ENCODE data around the gene NEURL1B.

NEURL1B gene

DNA sequence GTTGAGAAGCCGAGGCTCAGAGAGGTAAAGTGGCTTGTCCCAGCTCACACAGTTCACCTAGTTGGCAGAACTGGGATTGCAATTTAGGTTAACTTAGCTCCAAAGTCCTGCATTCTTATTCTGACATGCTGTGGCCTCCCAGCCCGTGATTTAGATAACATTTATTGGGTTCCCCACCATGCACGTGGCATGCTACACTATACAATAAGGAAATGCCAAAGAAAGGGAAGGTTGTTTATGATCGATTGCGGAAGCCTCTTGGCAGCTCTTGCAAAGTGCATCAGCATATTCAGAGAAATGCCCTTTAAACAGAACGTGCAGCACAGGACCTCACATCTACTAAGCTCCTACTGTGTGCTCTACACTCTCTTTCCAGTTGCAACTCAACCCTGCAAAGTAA, 3.2 kb downstream of the NEURL1B start:
- TF ChIP-seq, protein P1, sequence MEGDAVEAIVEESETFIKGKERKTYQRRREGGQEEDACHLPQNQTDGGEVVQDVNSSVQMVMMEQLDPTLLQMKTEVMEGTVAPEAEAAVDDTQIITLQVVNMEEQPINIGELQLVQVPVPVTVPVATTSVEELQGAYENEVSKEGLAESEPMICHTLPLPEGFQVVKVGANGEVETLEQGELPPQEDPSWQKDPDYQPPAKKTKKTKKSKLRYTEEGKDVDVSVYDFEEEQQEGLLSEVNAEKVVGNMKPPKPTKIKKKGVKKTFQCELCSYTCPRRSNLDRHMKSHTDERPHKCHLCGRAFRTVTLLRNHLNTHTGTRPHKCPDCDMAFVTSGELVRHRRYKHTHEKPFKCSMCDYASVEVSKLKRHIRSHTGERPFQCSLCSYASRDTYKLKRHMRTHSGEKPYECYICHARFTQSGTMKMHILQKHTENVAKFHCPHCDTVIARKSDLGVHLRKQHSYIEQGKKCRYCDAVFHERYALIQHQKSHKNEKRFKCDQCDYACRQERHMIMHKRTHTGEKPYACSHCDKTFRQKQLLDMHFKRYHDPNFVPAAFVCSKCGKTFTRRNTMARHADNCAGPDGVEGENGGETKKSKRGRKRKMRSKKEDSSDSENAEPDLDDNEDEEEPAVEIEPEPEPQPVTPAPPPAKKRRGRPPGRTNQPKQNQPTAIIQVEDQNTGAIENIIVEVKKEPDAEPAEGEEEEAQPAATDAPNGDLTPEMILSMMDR (IDR thresholded peaks at IDR 0.05; ENCODE audit: control extremely low read depth, extremely low read depth, low read depth, missing control alignments): no peak
- DNase-seq (ENCODE audit: extremely low spot score): no peak
- ChIA-PET POLR2A (no interaction called here), CTCF (no interaction called here)

DNA sequence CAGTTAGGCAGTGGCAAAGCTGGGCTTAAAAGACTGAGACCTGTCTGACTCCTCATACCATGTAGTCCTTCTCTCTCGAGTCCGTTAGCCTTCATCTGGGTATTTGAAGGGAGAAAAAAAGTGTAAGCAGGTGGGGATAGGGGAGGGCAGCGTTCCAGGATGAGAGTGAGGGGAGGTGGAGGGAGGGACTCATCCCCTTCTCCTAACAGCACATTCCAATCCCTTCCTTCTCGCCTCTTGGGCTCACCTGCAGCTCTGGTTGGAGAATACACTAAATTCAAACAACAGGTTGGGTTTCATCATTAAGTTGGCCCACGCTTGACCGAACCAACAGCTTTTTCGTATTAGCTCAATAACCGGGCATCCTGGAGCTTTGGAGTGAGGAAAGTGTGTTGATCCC, 3.6 kb downstream of the NEURL1B start:
- TF ChIP-seq, protein P1 (IDR thresholded peaks at IDR 0.05; ENCODE audit: control extremely low read depth, extremely low read depth, low read depth, missing control alignments): no peak
- ChIA-PET CTCF (no interaction called here), POLR2A (no interaction called here)
- no peak for DNase-seq (ENCODE audit: extremely low spot score)

- TF ChIP-seq, protein P1 (IDR thresholded peaks at IDR 0.05; ENCODE audit: control extremely low read depth, extremely low read depth, low read depth, missing control alignments): no peak
- no peak for DNase-seq (ENCODE audit: extremely low spot score)
- CTCF ChIA-PET: no interaction called here
- POLR2A ChIA-PET: no interaction called here
These were observed 4.4 kb downstream of the NEURL1B start for GRCh38 chr5:172645271-172646055.

DNA sequence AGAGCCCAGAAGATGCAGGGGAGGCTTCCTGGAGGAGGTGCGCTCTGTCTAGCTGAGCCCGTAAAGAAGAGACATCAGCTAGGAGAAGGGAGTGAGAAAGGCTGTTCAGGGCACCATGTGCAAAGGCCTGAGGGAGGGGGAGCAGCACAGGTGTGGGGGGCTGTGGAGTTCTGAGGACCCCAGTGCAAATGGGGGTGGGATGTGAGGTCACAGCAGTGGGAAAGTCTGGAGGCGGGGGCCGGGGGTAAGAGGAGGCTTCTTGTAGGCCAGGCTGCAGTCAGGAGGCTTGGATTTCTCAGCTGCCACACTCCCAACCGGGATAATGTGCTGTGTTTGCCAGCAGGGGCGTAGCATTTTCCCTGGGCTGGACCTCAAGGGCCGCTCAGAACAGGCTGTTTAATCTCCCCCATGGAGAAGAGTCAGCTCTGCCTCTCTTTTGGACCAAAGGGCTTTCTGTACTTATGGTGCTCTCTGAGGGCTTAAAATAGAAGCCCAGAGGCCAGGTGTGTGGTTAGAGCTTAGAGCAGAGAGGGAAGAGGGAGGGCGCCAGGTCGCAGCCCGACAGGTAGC, 5.7 kb downstream of the NEURL1B start:
- ChIA-PET POLR2A (no interaction called here), CTCF (interaction anchor here (0.9 kb wide), 1 partner anchor 9 kb away, joined by 3 read pairs; no protein-coding TSS in a partner anchor)
- no peak for DNase-seq (ENCODE audit: extremely low spot score)
- TF ChIP-seq, protein P1 (IDR thresholded peaks at IDR 0.05; ENCODE audit: control extremely low read depth, extremely low read depth, low read depth, missing control alignments): no peak

DNA sequence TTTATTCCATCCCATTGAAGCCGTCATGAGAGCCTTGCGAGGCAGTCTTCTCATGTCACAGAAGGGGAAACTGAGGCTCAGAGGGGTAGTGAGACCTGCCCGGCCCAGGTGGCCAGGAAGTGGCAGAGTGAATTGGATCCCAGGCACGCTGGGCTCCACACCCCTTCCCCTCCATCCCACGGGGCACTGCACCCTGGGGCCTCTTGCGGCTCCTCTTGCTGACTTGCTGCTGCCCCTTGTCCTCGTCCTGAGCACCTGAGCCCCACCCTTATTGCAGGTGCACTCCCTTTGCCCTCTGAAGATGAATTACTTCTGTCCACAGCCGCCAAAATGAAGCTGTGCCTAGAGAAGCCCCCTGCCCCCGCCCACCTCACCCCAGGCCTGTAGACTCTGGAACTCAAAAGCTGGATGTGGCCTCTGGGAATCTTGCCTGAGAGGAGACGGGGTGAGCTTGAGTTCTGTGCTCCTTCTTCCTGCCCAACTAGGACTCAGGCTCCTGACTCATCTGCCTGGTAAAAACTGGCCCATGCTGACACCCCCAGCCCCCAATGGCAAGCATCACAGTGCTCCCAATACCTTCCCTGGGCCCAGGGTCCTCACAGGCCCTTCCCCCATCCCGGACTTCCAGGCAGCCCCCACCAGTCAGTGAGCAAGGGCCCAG, 6.4 kb downstream of the NEURL1B start:
- ChIA-PET POLR2A (no interaction called here), CTCF (interaction anchor here (0.9 kb wide), 1 partner anchor 9 kb away, joined by 3 read pairs; no protein-coding TSS in a partner anchor)
- TF ChIP-seq, protein P1 (IDR thresholded peaks at IDR 0.05; ENCODE audit: control extremely low read depth, extremely low read depth, low read depth, missing control alignments): no peak
- DNase-seq (ENCODE audit: extremely low spot score): no peak

GRCh38 chr5:172648013-172648381, 6.9 kb downstream of the NEURL1B start:
- ChIA-PET POLR2A (no interaction called here), CTCF (no interaction called here)
- TF ChIP-seq, protein P1 (IDR thresholded peaks at IDR 0.05; ENCODE audit: control extremely low read depth, extremely low read depth, low read depth, missing control alignments): no peak
- no peak for DNase-seq (ENCODE audit: extremely low spot score)
